HG03565 (cell line): Measurements from ENCODE around the gene FBXO17.
"Not testable (repeated sequence)": the region's sequence is repeated elsewhere in the genome, so short reads cannot be mapped to it uniquely, and the experiment has no call there.

Experiments used
- ATAC-seq: cut with Tn5 transposase; IDR thresholded peaks from one replicate; pipeline ENCODE4 v1.9.1; 2021; ENCODE audit warnings: mild to moderate bottlenecking, moderate library complexity; ENCODE audit not compliant: unreplicated experiment

Gene FBXO17

GRCh38 chr19:38980583-38981374 lies 5.2 kb upstream of the FBXO17 start:
- ATAC-seq: no peak

- ATAC-seq: no peak
Measured at GRCh38 chr19:38979812-38980211, 4.3 kb upstream of the FBXO17 start.

GRCh38 chr19:38978326-38978689 lies 2.8 kb upstream of the FBXO17 start:
- ATAC-seq: no peak

- ATAC-seq: no peak
Measured at GRCh38 chr19:38977445-38978325, 2.1 kb upstream of the FBXO17 start.

- ATAC-seq: no peak
Measured at GRCh38 chr19:38975861-38976271, 324 bp upstream of the FBXO17 start.

GRCh38 chr19:38974624-38975213 lies 823 bp downstream of the FBXO17 start:
- ATAC-seq: no peak

- ATAC-seq: no peak
Measured at GRCh38 chr19:38971672-38972071, 3.9 kb downstream of the FBXO17 start.

- no peak for ATAC-seq
Measured at GRCh38 chr19:38970664-38971532, 4.6 kb downstream of the FBXO17 start.

GRCh38 chr19:38966149-38966548 lies 9.4 kb downstream of the FBXO17 start:
- not testable (repeated sequence) for ATAC-seq

- no peak for ATAC-seq
Measured at GRCh38 chr19:38964738-38965137, 10.8 kb downstream of the FBXO17 start.

GRCh38 chr19:38959618-38960017 lies 15.9 kb downstream of the FBXO17 start:
- ATAC-seq: no peak

- no peak for ATAC-seq
Measured at GRCh38 chr19:38958301-38958700, 17.2 kb downstream of the FBXO17 start.

GRCh38 chr19:38956264-38956663 lies 19.3 kb downstream of the FBXO17 start:
- ATAC-seq: no peak

GRCh38 chr19:38953677-38954076 lies 21.9 kb downstream of the FBXO17 start:
- no peak for ATAC-seq

- ATAC-seq: no peak
Measured at GRCh38 chr19:38952395-38953165, 23.0 kb downstream of the FBXO17 start.

- no peak for ATAC-seq
Measured at GRCh38 chr19:38951187-38951586, 24.4 kb downstream of the FBXO17 start.

GRCh38 chr19:38949580-38950367 lies 25.8 kb downstream of the FBXO17 start:
- peak; percentile 49 for ATAC-seq

- ATAC-seq: no peak
Measured at GRCh38 chr19:38946229-38947010, 29.1 kb downstream of the FBXO17 start.
